OCI-LY3 (cell line): ENCODE measurements around the gene RREB1.

Experiments
- EZH2phosphoT487 ChIP-seq: fragments of 200-600 bp; shearing (Covaris generic); IDR thresholded peaks from 2 replicates; pipeline ENCODE4 v1.6.1; 2018; ENCODE audit warnings: antibody characterized with exemption, mixed run types, low read depth
- TF ChIP-seq, protein P1 (sequence below): fragments of 200-600, 300-600 bp; sonication (generic); IDR thresholded peaks from 2 replicates; pipeline ENCODE4 v1.5.1; 2014; ENCODE audit warnings: antibody characterized with exemption, low read length, low read depth

DNA sequence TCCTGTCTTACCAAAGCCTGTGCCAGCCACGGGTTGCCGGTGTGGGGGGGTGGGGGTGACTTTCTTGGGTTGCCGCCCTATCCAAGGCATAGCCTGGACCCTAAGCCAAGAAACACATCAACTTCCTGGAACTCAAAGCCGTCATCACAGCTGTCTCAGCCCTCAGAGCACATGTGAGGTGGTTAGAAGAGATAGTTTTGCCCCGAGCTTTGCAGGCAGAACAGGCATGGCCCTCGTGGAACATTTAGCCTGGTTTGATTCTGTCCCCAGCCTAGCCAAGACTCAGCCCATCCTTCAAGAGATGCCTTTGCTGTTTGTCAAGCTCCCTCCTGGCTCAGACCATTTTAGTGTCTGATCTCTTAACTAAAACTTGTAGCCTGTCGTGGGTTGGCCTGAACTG lies 64.9 kb downstream of the RREB1 start:
- TF ChIP-seq, protein P1, sequence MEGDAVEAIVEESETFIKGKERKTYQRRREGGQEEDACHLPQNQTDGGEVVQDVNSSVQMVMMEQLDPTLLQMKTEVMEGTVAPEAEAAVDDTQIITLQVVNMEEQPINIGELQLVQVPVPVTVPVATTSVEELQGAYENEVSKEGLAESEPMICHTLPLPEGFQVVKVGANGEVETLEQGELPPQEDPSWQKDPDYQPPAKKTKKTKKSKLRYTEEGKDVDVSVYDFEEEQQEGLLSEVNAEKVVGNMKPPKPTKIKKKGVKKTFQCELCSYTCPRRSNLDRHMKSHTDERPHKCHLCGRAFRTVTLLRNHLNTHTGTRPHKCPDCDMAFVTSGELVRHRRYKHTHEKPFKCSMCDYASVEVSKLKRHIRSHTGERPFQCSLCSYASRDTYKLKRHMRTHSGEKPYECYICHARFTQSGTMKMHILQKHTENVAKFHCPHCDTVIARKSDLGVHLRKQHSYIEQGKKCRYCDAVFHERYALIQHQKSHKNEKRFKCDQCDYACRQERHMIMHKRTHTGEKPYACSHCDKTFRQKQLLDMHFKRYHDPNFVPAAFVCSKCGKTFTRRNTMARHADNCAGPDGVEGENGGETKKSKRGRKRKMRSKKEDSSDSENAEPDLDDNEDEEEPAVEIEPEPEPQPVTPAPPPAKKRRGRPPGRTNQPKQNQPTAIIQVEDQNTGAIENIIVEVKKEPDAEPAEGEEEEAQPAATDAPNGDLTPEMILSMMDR, result no peak
- TF ChIP-seq EZH2phosphoT487, result no peak
